Measurements from ENCODE around the gene LRRC72.

LRRC72 gene

GRCh38 chr7:16626388-16626787, 99.8 kb downstream of the LRRC72 start:
- DNase-seq (ENCODE audit: low read depth in 2 of 2): no peak

GRCh38 chr7:16627236-16627635, 100.6 kb downstream of the LRRC72 start:
- no peak for DNase-seq (ENCODE audit: low read depth in 2 of 2)

- no peak for DNase-seq (ENCODE audit: low read depth in 2 of 2)
Observed at GRCh38 chr7:16630654-16631053, 104.0 kb downstream of the LRRC72 start.
